IMR-90 (cell line): ENCODE data around the gene OST4. TPM values are rescaled to one million over a fixed set of nuclear protein-coding genes. Genes with fewer than 3 reads are reported as not detected.

ENCODE experiments used
- ATAC-seq: fragments of 200-7000 bp; cut with Tn5 transposase; 2 replicates; pipeline ENCODE4 v1.9.1; 2020; ENCODE audit warnings: low read depth, mild to moderate bottlenecking, moderate library complexity
- BruUV-seq: library from RNA; stranded (reverse); fragments of 400-500 nt; replicated peaks from 2 replicates; lab custom pipeline; 2021; lab: Mats Ljungman, UMichigan
- CTCF ChIA-PET: fragments of 300-600 bp; formaldehyde crosslinking; extraction: SDS; loops from one replicate; lab custom pipeline; 2021; ENCODE audit warnings: antibody characterized with exemption; lab: Yijun Ruan, JAX
- POLR2A ChIA-PET: fragments of 300-600 bp; sonication (Branson Sonifier 250); formaldehyde crosslinking; loops from one replicate; lab custom pipeline; 2022; ENCODE audit warnings: antibody characterized with exemption; ENCODE audit not compliant: unreplicated experiment; lab: Charles Lee
- DNase-seq: peaks from one replicate; pipeline ENCODE4 v3.0.0; 2013
- H2AFZ ChIP-seq: replicated peaks from 2 replicates; pipeline ENCODE3; 2013; ENCODE audit warnings: low read length, mild to moderate bottlenecking; ENCODE audit not compliant: poor library complexity
- H2AK5ac ChIP-seq: 2 replicates; pipeline ENCODE4 v1.6.1; 2013; ENCODE audit warnings: low read depth, low read length, inconsistent platforms
- H2AK9ac ChIP-seq: replicated peaks from 2 replicates; pipeline ENCODE3; 2013; ENCODE audit warnings: mild to moderate bottlenecking, low read depth, low read length, moderate library complexity; ENCODE audit not compliant: poor library complexity
- H2BK120ac ChIP-seq: 2 replicates; pipeline ENCODE4 v1.6.1; 2013; ENCODE audit warnings: low read depth, low read length, inconsistent platforms
- H2BK15ac ChIP-seq: 3 replicates; pipeline ENCODE4 v1.6.1; 2013; ENCODE audit warnings: low read depth, low read length, inconsistent platforms
- H2BK20ac ChIP-seq: 2 replicates; pipeline ENCODE4 v1.6.1; 2013; ENCODE audit warnings: low read depth, mild to moderate bottlenecking, inconsistent platforms, low read length, moderate library complexity
- H2BK5ac ChIP-seq: 2 replicates; pipeline ENCODE4 v1.6.1; 2013; ENCODE audit warnings: mild to moderate bottlenecking, low read depth, low read length, inconsistent platforms; ENCODE audit not compliant: poor library complexity, severe bottlenecking
- H3K14ac ChIP-seq: replicated peaks from 2 replicates; pipeline ENCODE4 v1.6.1; 2013; ENCODE audit warnings: low read depth, low read length, inconsistent platforms
- H3K18ac ChIP-seq: 2 replicates; pipeline ENCODE4 v1.6.1; 2013; ENCODE audit warnings: low read depth, low read length, control low read depth
- H3K23ac ChIP-seq: 2 replicates; pipeline ENCODE4 v1.6.1; 2013; ENCODE audit warnings: low read depth, low read length, inconsistent platforms
- H3K27ac ChIP-seq: 2 replicates; pipeline ENCODE4 v1.5.1; 2013; ENCODE audit warnings: mild to moderate bottlenecking, control low read depth, low read length; ENCODE audit not compliant: insufficient read depth
- H3K27me3 ChIP-seq: 2 replicates; pipeline ENCODE4 v1.6.1; 2013; ENCODE audit warnings: low read length; ENCODE audit not compliant: control insufficient read depth, insufficient read depth
- H3K36me3 ChIP-seq: 2 replicates; pipeline ENCODE4 v1.6.1; 2013; ENCODE audit warnings: low read length, mixed read lengths; ENCODE audit not compliant: control insufficient read depth, insufficient read depth
- H3K4ac ChIP-seq: 2 replicates; pipeline ENCODE4 v1.6.1; 2013; ENCODE audit warnings: low read depth, low read length, inconsistent platforms
- H3K4me1 ChIP-seq: 2 replicates; pipeline ENCODE4 v1.6.1; 2013; ENCODE audit warnings: low read length, mixed read lengths; ENCODE audit not compliant: control insufficient read depth, insufficient read depth
- H3K4me2 ChIP-seq: 2 replicates; pipeline ENCODE4 v1.6.1; 2013; ENCODE audit warnings: low read depth, mild to moderate bottlenecking, control low read depth, low read length, moderate library complexity
- H3K4me3 ChIP-seq: 2 replicates; pipeline ENCODE4 v1.5.1; 2013; ENCODE audit warnings: low read depth, mild to moderate bottlenecking, control low read depth, low read length, moderate library complexity; ENCODE audit not compliant: insufficient read depth
- H3K56ac ChIP-seq: 2 replicates; pipeline ENCODE4 v1.6.1; 2013; ENCODE audit warnings: low read length, inconsistent platforms; ENCODE audit not compliant: insufficient read depth; ENCODE audit errors: extremely low read depth
- H3K79me1 ChIP-seq, 2 experiments: 2 replicates each; pipeline ENCODE4 v1.6.1; 2013; ENCODE audit warnings: low read length in 2 of 2, inconsistent platforms in 1 of 2, low read depth in 1 of 2
- H3K9ac ChIP-seq: 2 replicates; pipeline ENCODE4 v1.6.1; 2013; ENCODE audit warnings: low read depth, low read length, control low read depth
- H3K9me1 ChIP-seq: 2 replicates; pipeline ENCODE4 v1.6.1; 2013; ENCODE audit warnings: low read length, inconsistent platforms; ENCODE audit not compliant: insufficient read depth
- H3K9me3 ChIP-seq: 2 replicates; pipeline ENCODE4 v1.6.1; 2013; ENCODE audit warnings: low read length; ENCODE audit not compliant: control insufficient read depth, insufficient read depth
- H4K20me1 ChIP-seq: 2 replicates; pipeline ENCODE4 v1.6.1; 2013; ENCODE audit warnings: low read length, inconsistent platforms; ENCODE audit not compliant: insufficient read depth
- H4K5ac ChIP-seq: 2 replicates; pipeline ENCODE4 v1.6.1; 2013; ENCODE audit warnings: mild to moderate bottlenecking, low read depth, low read length, control low read depth
- H4K8ac ChIP-seq, 2 experiments: 2 replicates each; pipeline ENCODE4 v1.6.1; 2013; ENCODE audit warnings: low read depth in 2 of 2, low read length in 2 of 2, control low read depth in 1 of 2, inconsistent platforms in 1 of 2
- H4K91ac ChIP-seq: 2 replicates; pipeline ENCODE4 v1.6.1; 2013; ENCODE audit warnings: low read depth, low read length, inconsistent platforms; ENCODE audit not compliant: insufficient read depth
- BHLHE40 ChIP-seq: fragments of 150-350 bp; IDR thresholded peaks from 2 replicates; pipeline ENCODE4 v1.6.1; 2016; ENCODE audit warnings: mild to moderate bottlenecking, low read depth, low read length
- CTCF ChIP-seq: conservative IDR thresholded peaks from 2 replicates; pipeline ENCODE4 v1.5.1; 2012; ENCODE audit warnings: mild to moderate bottlenecking, low read depth, low read length, improper control_type of control experiment
- FOS ChIP-seq: fragments of 150-350 bp; IDR thresholded peaks from 2 replicates; pipeline ENCODE4 v1.6.1; 2016; ENCODE audit warnings: low read depth, low read length
- MAFK ChIP-seq: IDR thresholded peaks from 2 replicates; pipeline ENCODE4 v1.6.1; 2012; ENCODE audit warnings: low read depth, low read length, improper control_type of control experiment
- MAZ ChIP-seq: IDR thresholded peaks from 2 replicates; pipeline ENCODE4 v1.6.1; 2012; ENCODE audit warnings: low read depth, mild to moderate bottlenecking, low read length, improper control_type of control experiment, moderate library complexity, borderline replicate concordance
- NFE2L2 ChIP-seq: fragments of 150-350 bp; IDR thresholded peaks from 2 replicates; pipeline ENCODE4 v1.6.1; 2016; ENCODE audit warnings: low read depth, mild to moderate bottlenecking, low read length
- POLR2A ChIP-seq: IDR thresholded peaks from 2 replicates; pipeline ENCODE4 v1.6.1; 2012; ENCODE audit warnings: mild to moderate bottlenecking, low read depth, low read length
- RAD21 ChIP-seq: IDR thresholded peaks from 2 replicates; pipeline ENCODE4 v1.6.1; 2012; ENCODE audit warnings: low read length, improper control_type of control experiment
- RCOR1 ChIP-seq: IDR thresholded peaks from 2 replicates; pipeline ENCODE4 v1.6.1; 2012; ENCODE audit warnings: mild to moderate bottlenecking, low read length, improper control_type of control experiment; ENCODE audit not compliant: insufficient replicate concordance
- RFX5 ChIP-seq: IDR thresholded peaks from 2 replicates; pipeline ENCODE4 v1.8.0; 2012; ENCODE audit warnings: low read depth, mild to moderate bottlenecking, low read length, moderate library complexity
- SMC3 ChIP-seq: fragments of 150-350 bp; IDR thresholded peaks from 2 replicates; pipeline ENCODE4 v1.6.1; 2016; ENCODE audit warnings: low read depth, mild to moderate bottlenecking, antibody characterized with exemption, low read length, moderate library complexity
- USF2 ChIP-seq: fragments of 150-350 bp; IDR thresholded peaks from 2 replicates; pipeline ENCODE4 v1.6.1; 2017; ENCODE audit warnings: mild to moderate bottlenecking, antibody characterized with exemption, low read length, low read depth
- WGBS, 2 experiments: methylation state at CpG; one replicate each; pipeline versions ENCODE4 v1.1.5 to v1.1.7; 2013; ENCODE audit warnings: missing lambda C conversion rate in 2 of 2; ENCODE audit not compliant: insufficient read length in 1 of 2; ENCODE audit errors: extremely low coverage in 2 of 2; 5-methylcytosine and 5-hydroxymethylcytosine counted together
- dilution Hi-C: fragments of 300-500 bp; cut with HindIII; formaldehyde crosslinking; loops from one replicate; pipeline ENCODE4 v1.14.3; 2018; ENCODE audit warnings: low sequenced_read_pairs; ENCODE audit not compliant: unreplicated experiment
- in situ Hi-C: fragments of 300-500 bp; cut with MboI; formaldehyde crosslinking; loops from 3 replicates; pipeline ENCODE4 v1.14.3; 2019; ENCODE audit warnings: low sequenced_read_pairs, inconsistent platforms, mixed read lengths
- intact Hi-C: fragments of 100-400 bp; cut with micrococcal nuclease; formaldehyde crosslinking; loops from 2 replicates; pipeline ENCODE4 v1.10.0; 2022
- polyA plus RNA-seq, 3 experiments: library from polyadenylated mRNA; depleted of rRNA; stranded (reverse); fragments of >200 nt; gene quantifications; 2 replicates each; pipeline ENCODE4 v1.2.3, GENCODE V29; 2012; ENCODE audit warnings: low replicate concordance in 1 of 3
- total RNA-seq: library from RNA; depleted of rRNA; stranded (reverse); fragments of >200 nt; gene quantifications from 2 replicates; pipeline ENCODE4 v1.2.3, GENCODE V29; 2012

OST4 gene
- total and polyA plus RNA-seq, 2 of the 4 experiments (the other 2 are of a cell fraction), result 386 to 806 TPM

DNA sequence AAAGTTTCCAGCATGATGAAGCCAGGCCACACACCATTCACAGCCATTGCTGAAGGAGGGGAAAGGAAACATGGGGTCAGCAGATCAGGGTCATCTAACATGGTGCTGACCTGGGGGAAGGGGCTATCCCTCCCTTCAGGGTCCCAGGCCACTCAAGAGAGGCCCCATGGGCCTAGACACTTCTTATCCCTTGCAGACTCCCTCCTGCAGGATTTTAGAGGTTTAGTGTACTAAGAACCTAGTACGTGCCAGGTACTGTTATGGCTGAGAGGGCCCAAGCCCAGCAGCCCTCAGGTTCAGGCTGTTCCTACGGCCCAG is 23.9 kb upstream of the OST4 start:
- Histone ChIP-seq H3K9me1 (peaks cover 7% of the 10 kb centered on the region; the same call in 1 of the 2 replicates), H4K20me1 (no peaks in the 10 kb centered on the region; the same call in 1 of the 2 replicates), H3K4me2 (no peak overlapping the region), H3K27ac (no peak overlapping the region), H2AFZ (peak overlapping the region; percentile 98), H3K18ac (no peak overlapping the region), H3K9ac (no peak overlapping the region), H3K4me3 (no peak overlapping the region), H3K4ac (no peak overlapping the region), H2BK120ac (no peak overlapping the region), H2BK15ac (no peak overlapping the region), H3K27me3 (peaks cover 2% of the 10 kb centered on the region; the same call in 1 of the 2 replicates), H3K9me3 (no peaks in the 10 kb centered on the region), H3K36me3 (no peaks in the 10 kb centered on the region), H3K4me1 (0 out of 2 replicates have a peak, but pooled peaks cover 3% of the 10 kb centered on the region), H3K14ac (no peak overlapping the region), H2AK5ac (no peak overlapping the region), H4K91ac (no peak overlapping the region), H2BK20ac (no peak overlapping the region), H3K56ac (no peak overlapping the region), H2BK5ac (no peak overlapping the region), H2AK9ac (peak overlapping the region; percentile 25), H3K23ac (no peak overlapping the region), H4K8ac (peak overlapping the region in 1 of 2 experiments; percentile 94; a peak in 2 of 4 replicates), H4K5ac (no peak overlapping the region), H3K79me1 (no peaks in the 10 kb centered on the region)
- ATAC-seq (no peak), DNase-seq (no peak)
- no peak for TF ChIP-seq BHLHE40
- no peak for TF ChIP-seq RCOR1
- no peak for TF ChIP-seq POLR2A
- TF ChIP-seq RAD21, result no peak
- TF ChIP-seq MAZ, result no peak
- TF ChIP-seq RFX5, result no peak
- TF ChIP-seq SMC3, result no peak
- no peak for TF ChIP-seq NFE2L2
- TF ChIP-seq MAFK, result no peak
- no peak for TF ChIP-seq FOS
- no peak for TF ChIP-seq CTCF
- TF ChIP-seq USF2, result no peak
- BruUV-seq, result no TSS peak
- intact Hi-C loops (no loop called here), dilution Hi-C loops (no loop called here), in situ Hi-C loops (loop anchor here (5.0 kb wide), 1 partner anchor 187 kb away; the partner anchor contains the start of gene TRIM54)
- POLR2A ChIA-PET, result interaction anchor here (0.6 kb wide), 1 partner anchor 198 kb away, joined by 13 read pairs; no protein-coding TSS in a partner anchor
- WGBS, 2 experiments, result 100% methylated on average over 1 of the region's 2 CpGs; no CpG with 5 or more reads in 1 of the 2 experiments
- CTCF ChIA-PET, result no interaction called here
